ENCODE results near the gene DUS1L. TPM values are rescaled to one million over a fixed set of nuclear protein-coding genes. Genes with fewer than 3 reads are reported as not detected.

DUS1L gene
- total RNA-seq, 2 experiments from 2014 or later: 132 to 133 TPM

- CTCF ChIA-PET: interaction anchor here (0.7 to 1.0 kb wide), 2 partner anchors 8 to 53 kb away, joined by 3 to 4 read pairs; partner anchors contain the start of gene DUS1L
- H3K4me3 Mint-ChIP-seq: no peak overlapping the region
- no peak for DNase-seq
- H3K4me1 Mint-ChIP-seq (ENCODE audit: low read depth): no peaks in the 10 kb centered on the region
- no peaks in the 10 kb centered on the region for H3K27me3 Mint-ChIP-seq (ENCODE audit: low read depth)
- H3K9me3 Mint-ChIP-seq: no peaks in the 10 kb centered on the region
- peaks cover 2% of the 10 kb centered on the region for H3K36me3 Mint-ChIP-seq (ENCODE audit: low read depth)
- intact Hi-C loops (cut with micrococcal nuclease): no loop called here
- no peak overlapping the region for H3K27ac Mint-ChIP-seq
Observed at GRCh38 chr17:82073446-82073845, 7.8 kb upstream of the DUS1L start.

DNA sequence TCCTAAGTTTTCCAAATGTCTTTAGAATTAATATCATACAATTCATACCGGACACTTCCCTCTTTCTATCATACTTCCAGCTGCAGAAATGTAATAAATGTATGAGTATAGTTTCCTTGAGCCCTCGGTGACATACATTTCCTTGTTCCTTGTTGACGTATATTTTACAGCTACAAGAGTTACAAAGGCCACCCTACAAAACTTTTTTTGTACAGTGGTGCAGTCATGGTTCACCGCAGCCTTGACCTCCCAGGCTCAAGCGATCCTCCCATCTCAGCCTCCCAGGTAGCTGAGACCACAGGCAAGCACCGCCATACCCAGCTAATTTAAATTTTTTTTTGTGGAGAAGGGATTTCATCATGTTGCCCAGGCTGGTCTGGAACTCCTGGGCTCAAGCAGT, 7.2 kb upstream of the DUS1L start:
- DNase-seq: no peak

DNA sequence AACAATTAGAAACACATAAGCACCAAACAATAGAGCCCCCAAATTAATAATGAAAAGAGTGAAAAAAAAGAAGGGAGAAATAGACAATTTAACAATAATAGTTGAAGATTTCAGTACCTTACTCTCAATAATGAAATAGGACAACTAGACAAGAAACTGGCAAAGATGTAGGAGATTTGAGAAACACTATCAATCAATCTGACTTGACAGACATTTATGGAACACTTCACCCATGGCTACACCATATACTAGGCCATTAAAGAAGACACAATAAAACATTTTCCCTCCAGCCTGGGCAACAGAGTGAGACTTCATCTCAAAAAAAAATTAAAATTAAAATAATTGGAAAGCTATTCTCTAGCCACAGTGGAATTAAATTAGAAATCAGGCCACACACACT, 5.0 kb upstream of the DUS1L start:
- H3K9me3 Mint-ChIP-seq: no peaks in the 10 kb centered on the region
- peak overlapping the region; percentile 26 for H3K27ac Mint-ChIP-seq
- H3K36me3 Mint-ChIP-seq (ENCODE audit: low read depth): no peaks in the 10 kb centered on the region
- DNase-seq: no peak
- H3K4me3 Mint-ChIP-seq: no peak overlapping the region
- intact Hi-C loops (cut with micrococcal nuclease): no loop called here
- H3K27me3 Mint-ChIP-seq (ENCODE audit: low read depth): no peaks in the 10 kb centered on the region
- peaks cover 7% of the 10 kb centered on the region for H3K4me1 Mint-ChIP-seq (ENCODE audit: low read depth)
- CTCF ChIA-PET: interaction anchor here (0.6 to 0.7 kb wide), 2 partner anchors 11 to 370 kb away, joined by 3 to 4 read pairs; no protein-coding TSS in a partner anchor

More for the DNA sequence above, 7.2 kb upstream of the DUS1L start:
- Mint-ChIP-seq H3K4me3 (no peak overlapping the region), H3K27me3 (ENCODE audit: low read depth) (no peaks in the 10 kb centered on the region), H3K27ac (no peak overlapping the region), H3K36me3 (ENCODE audit: low read depth) (no peaks in the 10 kb centered on the region), H3K9me3 (no peaks in the 10 kb centered on the region), H3K4me1 (ENCODE audit: low read depth) (no peaks in the 10 kb centered on the region)
- CTCF ChIA-PET: interaction anchor here (0.6 to 1.0 kb wide), 2 partner anchors 52 to 54 kb away, joined by 3 read pairs; no protein-coding TSS in a partner anchor
- intact Hi-C loops (cut with micrococcal nuclease): no loop called here

DNA sequence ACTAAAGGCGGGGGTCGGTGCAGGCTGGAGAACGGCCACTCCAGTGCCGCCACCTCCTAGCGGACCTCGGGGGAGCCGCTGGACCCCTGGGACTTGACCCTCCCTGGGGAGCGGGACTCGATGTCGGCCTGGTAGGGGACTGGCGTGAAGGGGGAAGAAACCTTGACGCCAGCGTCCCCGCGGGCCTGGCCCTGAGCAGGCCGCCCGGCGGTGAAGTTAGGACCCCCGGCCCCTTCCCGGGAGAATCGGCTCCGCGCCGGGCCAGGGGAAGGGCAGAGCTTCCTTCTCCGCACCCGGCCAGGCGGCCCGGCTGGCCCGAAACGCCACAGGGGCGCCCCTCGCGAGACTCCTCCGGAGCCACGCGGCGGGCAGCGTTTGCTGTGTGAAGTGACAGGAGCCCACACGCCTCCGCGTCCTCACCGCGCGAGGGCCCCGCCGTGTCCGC, 389 bp downstream of the DUS1L start:
- Mint-ChIP-seq H3K36me3 (ENCODE audit: low read depth) (no peaks in the 10 kb centered on the region), H3K9me3 (no peaks in the 10 kb centered on the region), H3K4me1 (ENCODE audit: low read depth) (peaks cover 14% of the 10 kb centered on the region), H3K4me3 (peak overlapping the region; percentile 71), H3K27me3 (ENCODE audit: low read depth) (no peaks in the 10 kb centered on the region), H3K27ac (no peak overlapping the region)
- intact Hi-C loops (cut with micrococcal nuclease): loop anchor here (2.0 kb wide), 1 partner anchor 34 kb away; the partner anchor contains the start of gene FASN
- no peak for DNase-seq
- CTCF ChIA-PET: interaction anchor here (0.6 to 1.8 kb wide), 2 partner anchors 8 to 9 kb away, joined by 4 read pairs; no protein-coding TSS in a partner anchor

GRCh38 chr17:82064433-82065192, 991 bp downstream of the DUS1L start:
- peaks cover 14% of the 10 kb centered on the region for H3K4me1 Mint-ChIP-seq (ENCODE audit: low read depth)
- intact Hi-C loops (cut with micrococcal nuclease): loop anchor here (2.0 kb wide), 1 partner anchor 34 kb away; the partner anchor contains the start of gene FASN

DNA sequence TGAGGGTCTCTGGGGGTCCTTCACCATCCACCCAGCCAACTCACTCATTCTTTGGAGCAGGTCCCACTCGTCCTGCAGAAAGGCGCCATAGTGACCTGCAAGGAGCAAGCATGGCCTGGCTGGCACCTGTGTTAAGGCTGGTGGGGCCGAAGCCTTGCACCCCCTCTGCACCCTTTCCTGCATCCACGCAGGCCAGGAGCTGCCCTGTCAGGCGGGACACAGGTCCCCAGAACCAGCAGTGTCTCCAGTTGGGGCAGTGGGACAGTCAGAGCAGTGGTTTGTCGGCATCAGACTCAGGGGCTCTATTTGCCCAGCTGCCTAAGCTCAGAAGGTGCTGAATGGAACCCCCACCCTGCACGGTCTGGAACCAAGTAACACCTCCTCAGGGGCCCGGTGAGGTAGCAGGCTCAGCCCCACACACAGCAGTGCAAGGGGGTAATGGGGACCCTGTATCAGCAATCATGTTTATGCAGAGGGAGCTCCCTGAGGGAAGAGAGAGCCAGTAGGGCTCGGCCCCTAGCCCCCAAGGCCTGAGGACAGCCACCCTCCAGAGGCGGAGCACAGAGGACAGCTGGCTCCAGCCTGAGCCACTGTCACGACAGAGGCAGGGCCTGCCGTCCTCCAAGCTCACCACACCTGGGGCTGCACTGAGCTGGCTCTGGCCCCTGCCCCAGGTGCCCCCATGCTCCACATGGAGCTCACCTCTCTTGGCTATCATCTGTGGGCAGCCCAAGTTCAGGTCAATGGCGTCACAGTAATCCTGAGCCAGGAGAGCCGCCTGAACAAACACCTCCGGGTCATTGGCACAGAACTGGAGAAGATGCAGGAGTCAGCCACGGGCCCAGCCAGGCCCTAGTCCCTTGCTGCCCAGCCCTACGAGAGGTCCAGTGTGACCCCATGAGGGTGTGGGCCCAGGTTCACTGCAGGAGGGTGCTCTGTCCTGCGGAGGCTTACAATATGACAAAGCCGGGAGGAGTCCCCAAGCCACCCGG, 1.9 kb downstream of the DUS1L start:
- no peaks in the 10 kb centered on the region for H3K9me3 Mint-ChIP-seq
- no peaks in the 10 kb centered on the region for H3K27me3 Mint-ChIP-seq (ENCODE audit: low read depth)
- CTCF ChIA-PET: interaction anchor here (0.6 kb wide), 1 partner anchor 96 kb away, joined by 3 read pairs; no protein-coding TSS in a partner anchor
- peak overlapping the region; percentile 50 for H3K27ac Mint-ChIP-seq
- no peak for DNase-seq
- peak overlapping the region; percentile 71 for H3K4me3 Mint-ChIP-seq
- H3K36me3 Mint-ChIP-seq (ENCODE audit: low read depth): no peaks in the 10 kb centered on the region
- H3K4me1 Mint-ChIP-seq (ENCODE audit: low read depth): peaks cover 14% of the 10 kb centered on the region
- intact Hi-C loops (cut with micrococcal nuclease): loop anchor here (2.0 kb wide), 1 partner anchor 35 kb away; the partner anchor contains the start of gene FASN

More at GRCh38 chr17:82064433-82065192, 991 bp downstream of the DUS1L start:
- peak overlapping the region; percentile 50 for H3K27ac Mint-ChIP-seq
- CTCF ChIA-PET: interaction anchor here (1.8 kb wide), 1 partner anchor 8 kb away, joined by 4 read pairs; no protein-coding TSS in a partner anchor
- H3K36me3 Mint-ChIP-seq (ENCODE audit: low read depth): no peaks in the 10 kb centered on the region
- DNase-seq: no peak
- no peaks in the 10 kb centered on the region for H3K9me3 Mint-ChIP-seq
- H3K4me3 Mint-ChIP-seq: peak overlapping the region; percentile 71
- H3K27me3 Mint-ChIP-seq (ENCODE audit: low read depth): no peaks in the 10 kb centered on the region

DNA sequence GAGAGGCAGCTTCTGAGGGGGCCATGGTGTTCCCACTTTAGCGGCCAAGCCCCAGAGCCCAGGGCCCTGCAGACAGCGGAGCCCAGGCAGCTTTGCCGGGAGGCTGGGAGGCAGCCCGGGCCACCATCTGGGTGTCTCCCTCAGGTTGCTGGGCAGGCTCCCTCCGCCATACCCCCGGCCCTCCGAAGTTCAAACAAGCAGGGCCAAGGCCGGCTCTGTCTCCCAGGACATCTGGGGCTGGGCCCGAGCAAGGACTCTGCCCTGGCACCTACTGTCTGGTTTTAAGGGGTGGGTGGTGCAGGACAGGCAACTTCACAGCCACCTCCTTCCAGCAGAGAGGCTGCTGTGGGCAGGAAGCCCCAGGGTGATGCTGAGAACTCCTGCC, 2.6 kb downstream of the DUS1L start:
- intact Hi-C loops (cut with micrococcal nuclease): no loop called here
- CTCF ChIA-PET: no interaction called here
- Mint-ChIP-seq H3K4me1 (ENCODE audit: low read depth) (peaks cover 14% of the 10 kb centered on the region), H3K36me3 (ENCODE audit: low read depth) (no peaks in the 10 kb centered on the region), H3K9me3 (no peaks in the 10 kb centered on the region), H3K4me3 (no peak overlapping the region), H3K27me3 (ENCODE audit: low read depth) (no peaks in the 10 kb centered on the region), H3K27ac (no peak overlapping the region)
- DNase-seq: no peak

GRCh38 chr17:82062076-82062983, 3.3 kb downstream of the DUS1L start:
- no peaks in the 10 kb centered on the region for H3K27me3 Mint-ChIP-seq (ENCODE audit: low read depth)
- H3K36me3 Mint-ChIP-seq (ENCODE audit: low read depth): peaks cover 2% of the 10 kb centered on the region
- H3K9me3 Mint-ChIP-seq: no peaks in the 10 kb centered on the region
- CTCF ChIA-PET: no interaction called here
- peaks cover 14% of the 10 kb centered on the region for H3K4me1 Mint-ChIP-seq (ENCODE audit: low read depth)
- intact Hi-C loops (cut with micrococcal nuclease): no loop called here
- H3K27ac Mint-ChIP-seq: no peak overlapping the region
- H3K4me3 Mint-ChIP-seq: no peak overlapping the region
- DNase-seq: no peak

DNA sequence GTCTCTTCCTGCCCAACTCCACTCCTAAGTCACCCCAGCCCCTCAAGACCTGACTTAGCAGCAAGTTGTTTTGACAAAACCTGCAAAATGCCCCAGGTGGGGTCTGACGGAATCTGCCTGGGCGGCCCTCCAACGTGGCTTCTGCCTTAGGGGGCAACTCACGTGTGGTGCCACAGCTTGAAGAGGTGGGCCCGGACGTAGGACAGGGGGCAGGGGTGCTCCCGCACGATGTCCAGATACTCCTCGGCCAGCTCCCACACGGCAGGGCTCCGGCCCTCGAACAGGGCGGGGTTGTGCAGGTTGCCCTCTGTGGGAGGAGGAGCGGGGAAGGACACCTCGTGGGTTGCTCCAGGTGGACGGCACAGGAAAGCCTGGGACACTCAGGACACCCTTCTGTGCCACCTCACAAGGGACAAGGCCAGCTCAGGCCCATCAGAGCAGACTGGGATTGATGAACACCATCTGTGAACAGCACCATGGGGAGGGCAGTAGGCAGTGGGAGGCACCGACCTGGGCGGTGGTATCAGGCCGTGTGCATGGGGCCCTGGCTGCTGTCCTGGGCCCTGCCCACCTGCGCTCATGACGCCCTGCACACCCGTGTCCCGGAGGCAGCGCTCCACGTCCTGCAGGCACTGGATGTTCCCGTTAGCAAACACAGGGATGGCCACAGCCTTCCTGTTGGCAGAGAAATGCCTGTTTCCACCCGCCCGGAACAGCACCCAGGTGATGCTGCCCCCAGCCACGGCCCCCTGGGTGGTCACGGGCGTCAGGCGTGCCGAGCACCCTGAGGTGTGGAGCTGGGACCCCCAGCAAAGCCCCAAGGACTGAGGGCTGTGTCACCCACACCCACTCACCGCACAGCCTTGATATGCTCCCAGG, 4.3 kb downstream of the DUS1L start:
- Mint-ChIP-seq H3K27me3 (ENCODE audit: low read depth) (no peaks in the 10 kb centered on the region), H3K27ac (no peak overlapping the region), H3K36me3 (ENCODE audit: low read depth) (peaks cover 2% of the 10 kb centered on the region), H3K4me3 (no peak overlapping the region), H3K4me1 (ENCODE audit: low read depth) (peaks cover 10% of the 10 kb centered on the region), H3K9me3 (no peaks in the 10 kb centered on the region)
- CTCF ChIA-PET: no interaction called here
- no peak for DNase-seq
- intact Hi-C loops (cut with micrococcal nuclease): no loop called here

DNA sequence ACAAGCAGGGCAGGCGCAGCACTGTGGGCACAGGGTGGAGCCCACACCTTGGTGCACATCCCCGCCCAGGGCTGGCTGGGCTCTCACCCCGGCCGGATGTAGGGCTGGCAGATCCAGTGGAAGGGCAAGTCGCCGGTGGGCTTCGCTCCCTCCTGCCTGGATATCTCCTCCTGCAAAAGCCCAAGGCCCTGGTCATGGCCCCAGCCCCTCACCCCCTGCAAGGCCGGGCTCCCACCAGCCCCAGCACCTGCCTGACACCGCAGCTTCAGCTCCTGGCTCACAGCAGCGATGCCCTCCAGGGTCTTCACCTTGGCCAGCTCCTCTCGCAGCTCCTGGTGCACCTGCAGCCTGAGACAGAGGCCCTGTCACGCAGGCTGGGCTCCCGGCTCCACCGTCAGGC, 5.0 kb downstream of the DUS1L start:
- no peak for DNase-seq
- Mint-ChIP-seq H3K27me3 (ENCODE audit: low read depth) (no peaks in the 10 kb centered on the region), H3K27ac (no peak overlapping the region), H3K36me3 (ENCODE audit: low read depth) (peaks cover 2% of the 10 kb centered on the region), H3K4me3 (no peak overlapping the region), H3K9me3 (no peaks in the 10 kb centered on the region), H3K4me1 (ENCODE audit: low read depth) (peaks cover 7% of the 10 kb centered on the region)
- intact Hi-C loops (cut with micrococcal nuclease): no loop called here
- CTCF ChIA-PET: no interaction called here

DNA sequence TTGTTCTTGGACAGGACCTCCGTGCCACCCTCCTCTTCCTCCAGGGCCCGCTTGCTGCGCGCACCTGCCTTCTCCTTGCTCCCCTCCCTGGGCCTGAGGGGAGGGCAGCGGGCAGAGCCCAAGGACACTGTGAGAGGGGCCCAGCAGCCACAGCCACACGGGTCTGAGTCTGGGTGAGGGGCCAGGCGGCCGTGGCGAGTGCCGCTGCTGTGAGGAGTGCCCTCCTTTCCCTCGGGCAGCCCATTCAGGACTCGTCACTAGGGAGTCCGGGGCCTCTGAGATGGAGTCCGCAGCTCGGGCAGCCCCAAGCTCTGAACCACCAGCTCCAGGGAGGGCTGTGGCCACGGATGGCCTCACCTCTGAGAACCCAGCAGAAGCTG, 5.6 kb downstream of the DUS1L start:
- Mint-ChIP-seq H3K9me3 (no peaks in the 10 kb centered on the region), H3K27me3 (ENCODE audit: low read depth) (no peaks in the 10 kb centered on the region), H3K4me3 (no peak overlapping the region), H3K27ac (no peak overlapping the region), H3K4me1 (ENCODE audit: low read depth) (peaks cover 7% of the 10 kb centered on the region), H3K36me3 (ENCODE audit: low read depth) (peaks cover 2% of the 10 kb centered on the region)
- CTCF ChIA-PET: interaction anchor here (1.0 kb wide), 1 partner anchor 11 kb away, joined by 4 read pairs; no protein-coding TSS in a partner anchor
- DNase-seq: no peak
- intact Hi-C loops (cut with micrococcal nuclease): no loop called here
